OCI-LY3 (cell line): Measurements from ENCODE around the gene HAGH.
"Not testable (repeated sequence)": the region's sequence is repeated elsewhere in the genome, so short reads cannot be mapped to it uniquely, and the experiment has no call there.

Experiments
- H2AFZ ChIP-seq: fragments of 200-600, 300-600 bp; shearing (Covaris generic); 2 replicates; pipeline ENCODE4 v1.6.0; 2014; ENCODE audit warnings: antibody characterized with exemption, low read depth, low read length
- H3K27ac ChIP-seq: fragments of 200-600, 300-600 bp; sonication (generic); 2 replicates; pipeline ENCODE4 v1.5.1; 2014; ENCODE audit warnings: mild to moderate bottlenecking, low read length, moderate library complexity, mixed read lengths
- H3K27me3 ChIP-seq: fragments of 200-600, 300-600 bp; sonication (generic); 2 replicates; pipeline ENCODE4 v1.6.1; 2014; ENCODE audit warnings: low read depth, low read length, mixed read lengths
- H3K36me3 ChIP-seq: fragments of 200-600, 300-600 bp; sonication (generic); replicated peaks from 2 replicates; pipeline ENCODE3; 2014; ENCODE audit warnings: low read depth, low read length, mixed read lengths
- H3K4me1 ChIP-seq: fragments of 300-600, 200-600 bp; sonication (generic); 2 replicates; pipeline ENCODE4 v1.6.1; 2014; ENCODE audit warnings: low read length, mixed read lengths
- H3K4me2 ChIP-seq: fragments of 200-600, 300-600 bp; sonication (generic); 2 replicates; pipeline ENCODE4 v1.6.1; 2014; ENCODE audit warnings: low read length, mixed read lengths
- H3K4me3 ChIP-seq: fragments of 300-600, 200-600 bp; sonication (generic); 2 replicates; pipeline ENCODE4 v1.5.1; 2014; ENCODE audit warnings: antibody characterized with exemption, mild to moderate bottlenecking, low read length, moderate library complexity
- H3K79me2 ChIP-seq: fragments of 300-600, 200-600 bp; shearing (Covaris generic); 2 replicates; pipeline ENCODE4 v1.6.1; 2014; ENCODE audit warnings: mild to moderate bottlenecking, low read length, mixed read lengths
- H3K9ac ChIP-seq: fragments of 300-600, 200-600 bp; shearing (Covaris generic); 2 replicates; pipeline ENCODE4 v1.6.0; 2014; ENCODE audit warnings: mild to moderate bottlenecking, low read length, moderate library complexity
- H3K9me3 ChIP-seq: fragments of 200-600, 300-600 bp; shearing (Covaris generic); 2 replicates; pipeline ENCODE4 v1.6.1; 2014; ENCODE audit warnings: low read length, mixed read lengths; ENCODE audit not compliant: insufficient read depth
- H4K20me1 ChIP-seq: fragments of 200-600, 300-600 bp; sonication (generic); 2 replicates; pipeline ENCODE4 v1.6.1; 2016; ENCODE audit warnings: low read length, mixed read lengths; ENCODE audit not compliant: insufficient read depth
- EZH2phosphoT487 ChIP-seq: fragments of 200-600 bp; shearing (Covaris generic); IDR thresholded peaks from 2 replicates; pipeline ENCODE4 v1.6.1; 2018; ENCODE audit warnings: antibody characterized with exemption, mixed run types, low read depth
- TF ChIP-seq, protein P1 (sequence below): fragments of 200-600, 300-600 bp; sonication (generic); IDR thresholded peaks from 2 replicates; pipeline ENCODE4 v1.5.1; 2014; ENCODE audit warnings: antibody characterized with exemption, low read length, low read depth

HAGH gene

DNA sequence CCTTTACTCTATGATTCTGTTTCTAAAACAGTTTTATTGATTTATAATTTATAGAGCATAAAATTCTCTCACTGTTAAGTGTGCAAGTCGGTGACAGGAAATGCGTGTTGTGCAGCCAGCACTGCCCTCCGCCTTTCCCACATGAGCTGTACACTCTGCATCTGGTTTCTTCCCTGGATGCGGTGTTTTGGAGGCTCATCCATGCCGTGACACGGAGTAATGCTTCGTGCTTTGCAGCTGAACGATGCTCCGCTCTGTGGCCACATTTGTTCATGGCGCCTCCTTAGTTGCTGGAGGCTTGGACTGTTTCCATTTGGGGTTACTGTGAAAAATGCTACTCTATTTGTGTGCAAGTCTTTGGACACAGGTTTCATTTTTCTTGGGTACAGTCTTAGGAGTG lies 25.9 kb downstream of the HAGH start:
- TF ChIP-seq EZH2phosphoT487: no peak
- TF ChIP-seq, protein P1, sequence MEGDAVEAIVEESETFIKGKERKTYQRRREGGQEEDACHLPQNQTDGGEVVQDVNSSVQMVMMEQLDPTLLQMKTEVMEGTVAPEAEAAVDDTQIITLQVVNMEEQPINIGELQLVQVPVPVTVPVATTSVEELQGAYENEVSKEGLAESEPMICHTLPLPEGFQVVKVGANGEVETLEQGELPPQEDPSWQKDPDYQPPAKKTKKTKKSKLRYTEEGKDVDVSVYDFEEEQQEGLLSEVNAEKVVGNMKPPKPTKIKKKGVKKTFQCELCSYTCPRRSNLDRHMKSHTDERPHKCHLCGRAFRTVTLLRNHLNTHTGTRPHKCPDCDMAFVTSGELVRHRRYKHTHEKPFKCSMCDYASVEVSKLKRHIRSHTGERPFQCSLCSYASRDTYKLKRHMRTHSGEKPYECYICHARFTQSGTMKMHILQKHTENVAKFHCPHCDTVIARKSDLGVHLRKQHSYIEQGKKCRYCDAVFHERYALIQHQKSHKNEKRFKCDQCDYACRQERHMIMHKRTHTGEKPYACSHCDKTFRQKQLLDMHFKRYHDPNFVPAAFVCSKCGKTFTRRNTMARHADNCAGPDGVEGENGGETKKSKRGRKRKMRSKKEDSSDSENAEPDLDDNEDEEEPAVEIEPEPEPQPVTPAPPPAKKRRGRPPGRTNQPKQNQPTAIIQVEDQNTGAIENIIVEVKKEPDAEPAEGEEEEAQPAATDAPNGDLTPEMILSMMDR: no peak
- H4K20me1 ChIP-seq: no peaks in the 10 kb centered on the region
- no peaks in the 10 kb centered on the region for H3K4me1 ChIP-seq
- H3K36me3 ChIP-seq: no peaks in the 10 kb centered on the region
- no peak overlapping the region for H3K4me3 ChIP-seq
- H3K4me2 ChIP-seq: no peak overlapping the region
- no peak overlapping the region for H3K27ac ChIP-seq
- no peaks in the 10 kb centered on the region for H3K27me3 ChIP-seq
- H2AFZ ChIP-seq: no peak overlapping the region
- no peaks in the 10 kb centered on the region for H3K9me3 ChIP-seq
- no peak overlapping the region for H3K9ac ChIP-seq
- no peaks in the 10 kb centered on the region for H3K79me2 ChIP-seq

DNA sequence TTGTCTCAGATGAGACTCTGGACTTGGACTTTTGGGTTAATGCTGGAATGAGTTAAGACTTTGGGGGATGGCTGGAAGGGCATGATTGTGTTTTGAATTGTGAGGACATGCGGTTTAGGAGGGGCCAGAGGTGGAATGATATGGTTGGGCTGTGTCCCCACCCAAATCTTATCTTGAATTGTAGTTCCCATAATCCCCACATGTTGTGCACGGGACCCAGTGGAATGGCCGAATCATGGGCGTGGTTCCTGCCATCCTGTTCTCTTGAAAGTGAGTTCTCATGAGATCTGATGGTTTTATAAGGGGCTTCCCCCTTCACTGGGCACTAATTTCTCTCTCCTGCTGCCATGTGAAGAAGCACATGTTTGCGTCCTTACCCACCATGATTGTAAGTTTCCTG lies 27.4 kb downstream of the HAGH start:
- H3K4me3 ChIP-seq, H3K4me1 ChIP-seq, H3K79me2 ChIP-seq, H3K27ac ChIP-seq, H3K36me3 ChIP-seq, H3K27me3 ChIP-seq, H4K20me1 ChIP-seq, H2AFZ ChIP-seq, H3K9me3 ChIP-seq, H3K4me2 ChIP-seq, H3K9ac ChIP-seq: not testable (repeated sequence)

DNA sequence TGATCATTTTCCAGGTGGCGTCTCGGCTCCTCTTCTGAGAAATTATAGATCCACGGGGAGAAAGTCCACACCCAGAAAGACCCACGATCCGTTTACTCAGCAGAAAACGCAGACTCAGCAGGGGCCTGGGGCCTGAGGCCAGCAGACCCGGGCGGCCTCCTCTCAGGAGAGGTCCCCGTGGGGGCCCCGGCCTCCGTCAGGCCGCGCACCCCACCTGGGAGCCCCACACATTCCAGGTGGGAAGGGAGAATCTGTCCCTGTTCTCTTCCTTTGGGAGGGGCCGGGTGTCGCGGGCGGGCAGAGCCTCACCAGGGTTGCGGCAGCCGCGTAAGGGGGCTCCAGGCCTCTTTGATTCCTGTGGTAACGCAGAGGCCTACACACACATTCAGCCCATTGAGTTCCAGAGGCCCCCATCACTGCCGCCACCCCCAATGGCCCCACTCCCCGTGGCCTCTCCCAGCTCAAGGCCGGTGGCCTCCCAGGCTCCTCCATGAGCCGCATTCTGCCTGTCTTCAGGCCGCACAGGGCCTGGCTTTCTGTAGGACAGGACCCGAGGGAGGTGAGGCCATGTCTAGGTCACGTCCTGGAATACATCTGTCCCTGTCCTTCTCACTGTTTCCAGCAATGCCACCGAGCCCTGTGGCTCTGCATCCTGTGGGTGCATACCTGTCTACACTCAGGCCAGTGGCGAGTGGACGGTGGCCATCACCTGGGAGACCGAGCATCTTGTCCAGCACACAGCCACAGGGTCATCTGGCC lies 31.5 kb downstream of the HAGH start:
- H3K27ac ChIP-seq: no peak overlapping the region
- no peaks in the 10 kb centered on the region for H3K36me3 ChIP-seq
- H2AFZ ChIP-seq: no peak overlapping the region
- no peaks in the 10 kb centered on the region for H3K79me2 ChIP-seq
- no peaks in the 10 kb centered on the region for H3K27me3 ChIP-seq
- TF ChIP-seq, protein P1: no peak
- no peak for TF ChIP-seq EZH2phosphoT487
- H3K4me2 ChIP-seq: no peak overlapping the region
- H4K20me1 ChIP-seq: no peaks in the 10 kb centered on the region
- H3K4me1 ChIP-seq: no peaks in the 10 kb centered on the region
- no peaks in the 10 kb centered on the region for H3K9me3 ChIP-seq
- no peak overlapping the region for H3K9ac ChIP-seq
- no peak overlapping the region for H3K4me3 ChIP-seq

DNA sequence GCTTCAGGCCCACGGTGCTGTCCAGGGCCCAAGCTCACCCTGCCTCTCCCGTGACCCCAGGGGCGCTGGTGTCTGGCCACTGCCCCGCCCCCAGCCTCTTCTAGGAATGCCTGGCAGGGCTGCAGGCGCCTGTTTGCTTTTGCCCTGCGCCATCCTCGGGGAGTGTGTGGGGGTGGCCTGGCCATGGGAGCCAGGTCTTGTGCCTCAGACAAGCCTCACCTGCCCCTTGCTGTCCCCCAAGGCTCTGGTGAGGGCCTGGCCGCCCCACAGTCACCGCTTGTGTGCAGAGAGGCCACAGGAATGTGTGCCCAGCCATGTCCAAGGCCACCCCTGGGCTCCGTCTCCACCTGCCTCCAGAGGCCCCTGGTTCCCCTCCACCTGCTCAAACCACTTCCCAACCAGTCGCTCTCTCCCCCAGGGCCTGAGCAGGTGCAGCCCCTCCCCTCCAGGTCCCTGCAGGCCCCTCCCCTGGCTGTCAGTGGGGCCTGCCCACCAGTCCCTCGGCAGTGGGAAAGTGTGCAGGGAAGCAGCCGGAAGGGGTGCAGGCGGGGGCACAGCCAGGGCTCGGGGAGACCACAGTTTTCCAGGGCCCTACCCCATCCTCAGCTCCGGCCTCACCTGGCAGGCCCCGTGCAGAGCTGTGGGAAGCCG lies 32.3 kb downstream of the HAGH start:
- no peaks in the 10 kb centered on the region for H3K27me3 ChIP-seq
- no peak overlapping the region for H3K4me3 ChIP-seq
- H2AFZ ChIP-seq: no peak overlapping the region
- no peak overlapping the region for H3K9ac ChIP-seq
- H3K79me2 ChIP-seq: no peaks in the 10 kb centered on the region
- TF ChIP-seq EZH2phosphoT487: no peak
- TF ChIP-seq, protein P1: no peak
- no peaks in the 10 kb centered on the region for H3K4me1 ChIP-seq
- H4K20me1 ChIP-seq: no peaks in the 10 kb centered on the region
- H3K36me3 ChIP-seq: no peaks in the 10 kb centered on the region
- no peak overlapping the region for H3K27ac ChIP-seq
- H3K9me3 ChIP-seq: no peaks in the 10 kb centered on the region
- no peak overlapping the region for H3K4me2 ChIP-seq
